Skeletal muscle cell (primary cell): ENCODE data around the gene HAPLN1.

ENCODE experiments used
- DNase-seq: peaks from one replicate; pipeline ENCODE4 v3.0.0-alpha.2; 2010; ENCODE audit warnings: low read depth
- H3K4me3 ChIP-seq: 2 replicates; pipeline ENCODE4 v1.5.1; 2011; ENCODE audit warnings: low read depth, mild to moderate bottlenecking, control low read depth, low read length, moderate library complexity

HAPLN1 gene

DNA sequence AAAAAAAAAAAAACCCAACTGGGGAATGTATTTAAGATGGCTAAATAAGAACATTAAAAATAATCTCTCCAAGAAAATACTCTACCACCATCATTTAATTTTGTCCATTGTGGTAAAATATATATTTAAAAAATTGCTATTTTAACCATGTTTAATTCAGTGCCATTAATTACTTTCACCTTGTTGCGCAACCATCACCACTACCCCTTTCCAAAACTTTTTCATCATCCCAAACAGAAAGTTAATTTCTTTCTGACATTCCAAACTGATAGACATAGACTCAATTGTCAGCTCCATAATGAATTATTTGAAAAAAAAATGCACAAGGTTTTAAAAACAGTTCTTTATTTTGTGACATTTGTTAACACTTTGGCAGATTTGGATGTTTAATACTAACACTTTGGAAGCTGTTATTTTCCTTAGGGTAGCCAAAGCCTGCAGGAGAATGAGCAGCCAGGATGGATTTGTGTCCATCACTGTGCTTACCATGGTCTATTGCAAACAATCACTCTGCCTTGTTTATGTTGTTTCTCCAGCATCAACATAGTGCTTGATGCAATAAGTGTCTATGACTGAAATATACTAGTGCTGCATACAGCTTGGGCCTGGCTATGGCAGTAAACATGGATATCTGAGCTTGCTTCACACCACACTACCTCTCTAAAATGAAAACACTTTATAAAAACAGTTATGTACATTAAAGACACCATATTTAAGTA is 62.7 kb downstream of the HAPLN1 start:
- H3K4me3 ChIP-seq = no peak overlapping the region
- no peak for DNase-seq

DNA sequence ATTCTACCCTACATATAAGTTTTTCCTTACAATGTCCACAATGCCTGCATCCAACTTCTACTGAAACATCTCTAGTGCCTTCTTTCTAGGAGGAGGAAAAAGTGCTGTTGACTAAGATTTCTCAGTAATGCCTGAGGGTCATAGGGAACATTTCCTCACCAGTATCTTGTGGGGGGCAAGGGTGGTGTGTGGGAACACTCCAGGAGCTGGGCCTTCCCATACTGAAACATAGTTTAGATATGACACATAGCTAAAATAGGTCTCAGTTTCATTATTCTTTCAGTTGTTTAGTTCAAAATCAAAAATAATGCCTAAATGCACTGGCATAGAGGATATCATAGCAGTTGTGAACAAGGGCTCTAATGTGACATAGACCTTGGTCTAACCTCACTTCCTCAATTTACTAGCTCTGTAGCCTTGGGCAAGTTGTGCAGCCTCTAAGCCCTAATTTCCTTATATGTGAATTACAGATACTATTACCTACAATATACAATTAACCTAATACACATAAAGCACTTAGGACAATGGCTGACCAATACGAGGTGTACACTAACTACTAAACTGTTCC is 66.1 kb downstream of the HAPLN1 start:
- DNase-seq = no peak
- H3K4me3 ChIP-seq = no peak overlapping the region

DNA sequence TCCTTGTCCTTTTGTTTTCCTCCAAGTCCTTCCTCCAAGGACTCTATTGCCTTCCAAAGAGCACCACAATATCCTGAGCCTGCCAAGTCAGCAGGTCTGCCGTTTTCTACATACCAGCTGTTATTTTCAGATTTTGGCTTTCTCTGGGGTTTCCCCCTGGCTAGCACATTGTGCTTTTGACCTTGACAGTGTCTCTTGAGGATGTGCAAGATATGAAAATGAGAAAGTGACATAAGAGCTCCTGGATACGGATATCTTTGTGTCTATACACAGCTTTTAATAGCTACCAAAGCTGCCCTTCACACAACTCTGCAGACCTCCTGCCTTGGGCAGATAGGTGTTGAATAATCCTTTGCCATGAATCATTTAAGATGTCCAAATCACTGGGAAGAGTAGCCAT is 67.0 kb downstream of the HAPLN1 start:
- DNase-seq = no peak
- no peak overlapping the region for H3K4me3 ChIP-seq

DNA sequence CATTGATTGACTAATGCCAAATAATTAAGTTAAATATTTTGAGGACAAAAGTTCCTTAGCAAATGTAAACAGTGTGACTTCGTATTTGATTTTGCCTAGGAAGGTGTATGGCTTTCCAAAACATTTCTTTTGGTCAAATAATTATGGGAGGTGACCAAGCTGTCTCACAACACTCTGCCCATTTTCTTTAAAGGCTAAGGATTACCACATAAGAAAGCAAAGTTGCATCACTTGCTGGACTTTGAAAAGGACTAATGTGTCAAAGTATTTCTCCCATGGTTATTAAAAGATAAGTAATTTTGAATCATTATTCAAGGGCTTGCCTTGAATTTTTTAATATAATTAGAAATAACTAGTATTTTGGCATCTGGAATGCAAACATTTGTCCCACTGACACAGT is 74.7 kb downstream of the HAPLN1 start:
- no peak overlapping the region for H3K4me3 ChIP-seq
- no peak for DNase-seq

DNA sequence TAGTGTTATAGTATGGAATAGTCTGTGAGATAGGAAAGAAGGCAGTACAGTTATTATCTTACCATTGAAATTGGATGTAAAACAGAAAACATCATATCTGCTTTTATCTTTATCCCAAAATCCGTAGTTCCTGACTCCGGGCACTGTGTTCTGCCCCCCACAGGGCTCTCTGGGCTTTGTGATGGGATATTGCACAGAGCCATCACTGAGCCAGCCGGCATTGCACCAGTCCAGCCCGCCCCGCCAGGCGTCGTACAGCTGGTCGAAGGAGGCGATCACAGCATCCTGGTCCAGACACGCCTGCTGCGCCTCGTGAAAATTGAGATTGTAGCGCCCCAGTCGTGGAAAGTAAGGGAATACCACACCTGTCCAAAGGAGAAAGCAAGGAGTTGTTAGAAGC is 76.4 kb downstream of the HAPLN1 start:
- DNase-seq = no peak
- no peak overlapping the region for H3K4me3 ChIP-seq

DNA sequence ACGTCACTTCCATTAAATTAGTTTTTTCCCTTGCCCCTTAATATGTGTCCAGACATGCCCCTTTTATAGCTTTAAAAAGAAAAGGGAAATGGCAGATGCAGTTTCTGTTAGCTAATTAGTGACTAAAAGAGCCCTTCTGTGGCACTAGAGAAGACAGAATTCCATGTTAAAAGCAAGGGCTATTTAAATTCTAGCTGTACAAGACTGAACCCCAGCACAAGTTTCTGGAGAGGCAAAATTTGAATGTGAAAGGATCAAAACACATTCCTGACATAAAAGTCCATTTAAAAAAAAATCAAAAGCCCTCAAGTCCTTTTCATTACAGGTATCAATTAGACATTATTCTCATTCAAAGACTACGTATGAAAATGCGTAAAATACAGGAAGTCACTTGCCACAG is 78.7 kb downstream of the HAPLN1 start:
- H3K4me3 ChIP-seq = no peak overlapping the region
- no peak for DNase-seq

DNA sequence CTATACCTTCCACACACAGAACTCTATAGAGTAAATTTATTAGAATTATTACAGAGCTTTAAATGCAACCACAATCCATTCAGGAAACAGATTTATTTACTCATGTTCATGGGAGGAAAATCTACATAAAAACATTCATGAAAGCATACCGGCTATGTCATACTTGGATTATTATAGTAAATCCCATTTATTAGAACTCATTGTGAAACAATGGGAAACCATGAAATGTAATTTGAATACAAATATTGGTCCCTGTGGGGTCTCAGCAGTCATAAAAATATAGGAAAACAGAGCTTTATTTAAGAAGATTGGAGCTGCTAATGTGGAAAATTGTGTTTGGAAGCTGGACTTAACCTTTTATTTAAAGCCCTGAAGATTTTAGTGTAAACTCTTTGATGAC is 80.7 kb downstream of the HAPLN1 start:
- no peak overlapping the region for H3K4me3 ChIP-seq
- no peak for DNase-seq

DNA sequence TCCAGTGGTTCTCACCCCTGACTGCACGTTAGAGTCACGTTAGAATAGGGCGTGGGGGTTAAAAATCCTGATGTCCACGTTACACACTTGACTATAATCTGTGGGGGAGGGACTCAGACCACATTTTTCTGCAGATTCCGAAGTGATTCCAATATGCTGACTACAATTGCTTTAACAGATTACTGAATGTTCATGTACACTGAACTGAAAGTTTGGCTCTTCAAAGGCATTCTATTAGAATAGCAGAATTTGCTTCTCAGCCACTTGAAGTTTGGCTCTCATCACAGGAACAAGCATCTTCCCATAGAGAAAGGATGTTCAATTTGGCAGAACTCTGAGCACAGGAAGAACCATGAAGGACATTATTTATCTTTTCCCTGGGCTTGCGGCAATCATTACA is 84.5 kb downstream of the HAPLN1 start:
- peak; percentile 5 for DNase-seq
- no peak overlapping the region for H3K4me3 ChIP-seq

DNA sequence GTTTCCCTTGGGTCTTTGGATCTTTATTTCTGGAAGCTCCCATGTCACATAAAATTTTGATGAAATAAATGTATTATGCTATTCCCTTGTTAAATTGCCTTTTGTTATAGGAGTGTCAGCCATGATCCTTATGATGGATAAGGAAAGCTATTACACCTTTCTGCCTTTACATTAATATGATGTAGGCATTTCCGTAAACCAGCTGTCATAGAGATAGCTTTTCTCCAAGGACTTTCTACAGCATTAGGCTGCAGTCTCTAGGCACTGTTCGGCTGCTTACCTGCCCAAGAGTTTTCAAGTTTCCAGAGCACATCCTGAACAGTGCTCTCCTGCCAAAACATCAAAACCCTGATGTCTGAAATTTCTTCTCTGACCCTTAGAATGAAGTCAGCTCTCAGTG is 87.4 kb downstream of the HAPLN1 start:
- no peak overlapping the region for H3K4me3 ChIP-seq
- no peak for DNase-seq

DNA sequence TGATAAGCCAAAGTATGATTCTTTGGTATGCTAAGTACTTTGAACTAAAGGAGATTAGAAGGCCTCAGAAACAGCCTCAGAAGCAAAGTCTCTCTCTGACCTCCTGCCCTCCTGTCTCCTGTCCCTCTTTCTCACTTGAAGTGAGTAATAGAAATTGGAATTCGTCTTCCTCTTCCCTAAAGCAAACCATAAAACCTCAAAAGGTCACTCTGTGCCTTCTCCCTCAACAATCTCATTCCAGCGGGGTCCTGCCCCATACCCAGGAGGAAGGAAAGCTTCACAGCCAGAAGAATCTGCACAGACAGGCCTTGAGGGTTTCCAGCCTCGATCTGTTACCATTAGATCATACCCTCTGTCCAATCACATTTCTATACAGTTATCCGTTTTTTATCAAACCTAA is 87.8 kb downstream of the HAPLN1 start:
- H3K4me3 ChIP-seq = no peak overlapping the region
- DNase-seq = peak; percentile 62

DNA sequence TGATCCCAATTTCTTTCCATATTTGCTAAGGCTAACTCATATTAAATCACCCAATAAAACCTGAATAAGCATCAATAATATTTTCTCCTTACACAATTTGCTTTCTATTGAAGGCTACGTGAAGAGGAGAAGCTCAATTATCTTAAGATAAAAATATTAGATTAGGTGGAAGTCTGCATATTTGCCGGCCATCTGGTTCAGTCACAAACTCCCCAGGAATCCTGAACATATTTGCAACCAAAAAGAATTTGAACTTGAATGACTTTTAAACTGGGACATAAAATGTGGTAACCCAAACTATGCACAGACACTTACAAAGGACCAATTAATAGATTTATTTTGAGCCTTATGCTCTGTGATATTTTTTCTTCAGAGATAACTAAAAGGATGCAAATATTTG is 92.3 kb downstream of the HAPLN1 start:
- no peak for DNase-seq
- H3K4me3 ChIP-seq = no peak overlapping the region

DNA sequence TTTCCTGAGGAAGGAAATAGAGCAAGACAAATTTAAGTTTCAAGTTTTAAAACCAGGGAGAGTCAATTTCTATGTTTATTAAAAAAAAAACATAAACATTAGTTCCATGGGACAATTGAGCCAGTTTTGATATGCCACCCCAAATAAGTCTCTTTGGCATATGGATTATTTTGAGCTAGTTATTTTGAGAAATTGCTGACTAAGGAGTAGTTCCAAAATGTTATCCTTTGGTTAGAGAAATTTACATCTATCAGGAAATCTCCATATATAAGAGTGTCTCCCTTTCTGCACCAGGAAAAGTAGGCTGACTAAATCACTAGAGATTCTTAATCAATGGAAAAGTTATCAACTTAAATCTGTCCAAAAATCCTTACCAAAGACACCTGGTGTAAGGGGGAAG is 105.8 kb downstream of the HAPLN1 start:
- no peak overlapping the region for H3K4me3 ChIP-seq
- no peak for DNase-seq

DNA sequence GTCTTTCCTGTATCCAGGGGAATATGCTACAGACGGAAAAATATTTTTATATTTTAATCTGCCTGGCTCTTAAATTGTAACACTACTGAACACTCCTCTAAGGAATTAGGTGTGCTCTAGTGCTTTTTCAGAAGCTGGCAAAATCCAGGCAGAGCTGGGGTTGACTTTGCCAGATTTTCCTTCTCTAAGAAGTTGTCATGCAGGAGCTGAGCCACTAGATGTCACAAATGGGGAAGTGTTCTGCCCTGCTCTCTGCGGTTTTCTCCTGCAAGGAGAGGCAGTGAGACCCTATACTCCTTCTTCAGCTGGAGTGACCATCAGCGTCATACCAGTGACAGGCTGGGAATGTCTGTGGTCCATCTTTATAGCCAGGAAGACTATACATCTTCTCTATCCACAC is 112.5 kb downstream of the HAPLN1 start:
- no peak overlapping the region for H3K4me3 ChIP-seq
- DNase-seq = no peak

DNA sequence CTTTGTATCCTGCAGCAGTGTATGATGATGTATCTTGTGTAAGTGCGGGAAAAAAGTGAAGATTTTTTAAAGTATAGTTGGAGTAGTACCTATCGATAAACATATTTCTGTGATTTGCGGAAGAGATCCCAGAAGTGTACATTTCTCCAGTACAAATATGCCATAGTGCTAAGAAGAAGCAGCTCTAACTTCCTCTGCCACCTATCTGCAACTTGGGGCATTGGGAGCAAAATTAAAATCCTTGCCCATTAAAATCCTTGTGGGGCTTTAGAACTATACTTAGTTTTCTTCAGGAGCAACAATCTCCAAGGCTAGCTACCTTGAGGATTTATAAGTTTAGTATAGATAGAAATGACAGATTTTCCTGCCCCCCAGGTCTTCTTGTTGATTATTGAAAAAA is 125.4 kb downstream of the HAPLN1 start:
- no peak for DNase-seq
- H3K4me3 ChIP-seq = no peak overlapping the region

DNA sequence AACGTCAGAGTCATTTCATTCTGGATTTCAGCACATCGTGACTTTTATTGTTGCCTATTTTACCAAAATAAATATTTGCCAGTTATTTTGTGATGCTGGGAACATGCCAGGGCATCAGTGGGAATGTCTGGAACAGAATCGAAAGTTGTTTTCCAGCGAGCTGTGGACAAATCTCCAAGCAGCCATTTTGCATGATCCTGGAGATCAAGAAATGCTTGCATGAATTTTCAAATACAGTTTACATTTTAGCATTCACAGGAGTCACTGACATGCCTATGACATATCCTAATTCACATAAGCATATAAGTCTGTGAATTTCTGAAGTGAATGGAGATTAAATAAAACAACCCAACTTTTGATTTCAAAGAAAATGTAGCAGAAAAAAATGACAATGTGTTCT is 129.7 kb downstream of the HAPLN1 start:
- DNase-seq = no peak
- H3K4me3 ChIP-seq = no peak overlapping the region

DNA sequence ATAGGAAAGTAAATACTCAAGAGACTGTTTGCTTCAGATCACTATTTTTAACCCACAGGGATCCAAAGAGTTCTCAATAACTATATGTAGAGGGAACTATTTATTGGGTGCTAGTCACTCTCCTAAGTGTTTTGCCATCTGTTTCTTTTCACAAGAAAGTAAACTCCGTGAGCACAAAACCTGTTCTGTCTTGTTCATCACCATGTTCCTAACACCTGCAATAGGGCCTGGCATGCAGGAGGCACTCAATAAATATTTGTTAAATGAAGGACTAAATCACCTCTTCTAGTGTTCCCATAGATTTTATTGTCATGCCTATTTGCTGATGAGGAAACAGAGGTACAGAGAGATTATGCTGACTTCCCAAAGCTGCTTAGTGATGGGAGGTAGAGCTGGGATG is 130.9 kb downstream of the HAPLN1 start:
- H3K4me3 ChIP-seq = no peak overlapping the region
- DNase-seq = no peak
